Renal cortex interstitium (tissue), 15 donors: ENCODE results near the gene TMEM240. TPM values are rescaled to one million over a fixed set of nuclear protein-coding genes. Genes with fewer than 3 reads are reported as not detected.

Source experiments
- DNase-seq, 11 donors: peaks; one replicate each; pipeline ENCODE4 v3.0.0-alpha.2; 2013; ENCODE audit warnings: low read depth in 9 of 11, low spot score in 4 of 11; ENCODE audit errors: extremely low read depth in 1 of 11
- long read RNA-seq, 16 experiments: transcript quantifications; one replicate each; lab custom pipeline, GENCODE V29; 2026
- polyA plus RNA-seq, 3 donors: library from polyadenylated mRNA; unstranded; fragments of 120-200 nt; gene quantifications; one replicate each; pipeline ENCODE4 v1.2.1, GENCODE V29; 2013; ENCODE audit not compliant: insufficient read length in 3 of 3

TMEM240 gene
- 10 to 100 TPM in 1 of 3 donors, 1 to 10 TPM in 2; 4.0 to 12.1 (median 6.6) TPM for polyA plus RNA-seq
- long read RNA-seq, donor 1, partial matches to known transcripts, result 0 of 2 reads
- long read RNA-seq, donor 1, other reads (novel, unspliced or antisense), result 0 of 2 reads
- long read RNA-seq, donor 2, partial matches to known transcripts, result 0 of 2 reads
- long read RNA-seq, donor 2, other reads (novel, unspliced or antisense), result 0 of 2 reads
- long read RNA-seq, donor 3, partial matches to known transcripts, result 0 of 4 reads
- long read RNA-seq, donor 3, other reads (novel, unspliced or antisense), result 0 of 4 reads
- long read RNA-seq, donor 4, partial matches to known transcripts, result 0 of 5 reads
- long read RNA-seq, donor 4, other reads (novel, unspliced or antisense), result 0 of 5 reads
- long read RNA-seq, donor 5, result 0 reads
- long read RNA-seq, donor 6, partial matches to known transcripts, result 0 of 4 reads
- long read RNA-seq, donor 6, other reads (novel, unspliced or antisense), result 0 of 4 reads
- long read RNA-seq, donor 7, transcript TMEM240-201 (4 exons, 718 nt), result major isoform, 5 of 6 reads
- long read RNA-seq, donor 7, partial matches to known transcripts, result 0 of 6 reads
- long read RNA-seq, donor 7, other reads (novel, unspliced or antisense), result 0 of 6 reads
- long read RNA-seq, donor 8, partial matches to known transcripts, result 0 of 7 reads
- long read RNA-seq, donor 8, other reads (novel, unspliced or antisense), result 0 of 7 reads
- long read RNA-seq, donor 9, partial matches to known transcripts, result 0 of 4 reads
- long read RNA-seq, donor 9, other reads (novel, unspliced or antisense), result 0 of 4 reads
- long read RNA-seq, donor 10, partial matches to known transcripts, result 0 of 2 reads
- long read RNA-seq, donor 10, other reads (novel, unspliced or antisense), result 0 of 2 reads
- long read RNA-seq, donor 11, partial matches to known transcripts, result 0 of 2 reads
- long read RNA-seq, donor 11, other reads (novel, unspliced or antisense), result 0 of 2 reads
- long read RNA-seq, donor 12, partial matches to known transcripts, result 0 of 3 reads
- long read RNA-seq, donor 12, other reads (novel, unspliced or antisense), result 0 of 3 reads
- long read RNA-seq, donor 13, transcript TMEM240-201 (4 exons, 718 nt), result major isoform, 6 of 8 reads
- long read RNA-seq, donor 13, partial matches to known transcripts, result 0 of 8 reads
- long read RNA-seq, donor 13, other reads (novel, unspliced or antisense), result 0 of 8 reads
- long read RNA-seq, donor 14, partial matches to known transcripts, result 0 of 4 reads
- long read RNA-seq, donor 14, other reads (novel, unspliced or antisense), result 0 of 4 reads
- long read RNA-seq, donor 15, result 0 reads
- long read RNA-seq, donor 16, transcript TMEM240-201 (4 exons, 718 nt), result major isoform, 8 of 9 reads
- long read RNA-seq, donor 16, partial matches to known transcripts, result 0 of 9 reads
- long read RNA-seq, donor 16, other reads (novel, unspliced or antisense), result 0 of 9 reads

GRCh38 chr1:1540090-1540817, at the start of gene TMEM240:
TMEM240 (minus strand) TSS chr1:1540624; CDS start chr1:1540346, 278 bp downstream.
- peak; percentile 29 to 76 (median 70) for DNase-seq

GRCh38 chr1:1583347-1584010, 43.1 kb upstream of the TMEM240 start:
- no peak for DNase-seq

GRCh38 chr1:1582585-1583346, 42.3 kb upstream of the TMEM240 start:
- no peak for DNase-seq

GRCh38 chr1:1578371-1578940, 38.0 kb upstream of the TMEM240 start:
- no peak for DNase-seq

- no peak for DNase-seq
Measured at GRCh38 chr1:1577367-1578011, 37.1 kb upstream of the TMEM240 start.

- DNase-seq, result peak; percentile 81 to 92 (median 87)
Measured at GRCh38 chr1:1574721-1575537, 34.5 kb upstream of the TMEM240 start, which contains the start of gene SSU72. SSU72 (minus strand) TSS chr1:1574863; CDS start chr1:1574557, 306 bp downstream.

GRCh38 chr1:1573843-1574720, 33.7 kb upstream of the TMEM240 start:
- DNase-seq, result peak in 8 of 11 donors; percentile 40 to 64 (median 57)

GRCh38 chr1:1569341-1569740, 28.9 kb upstream of the TMEM240 start:
- DNase-seq, result no peak

GRCh38 chr1:1567891-1568291, 27.5 kb upstream of the TMEM240 start:
- no peak for DNase-seq

- DNase-seq, result no peak
Measured at GRCh38 chr1:1567152-1567875, 26.9 kb upstream of the TMEM240 start.

GRCh38 chr1:1565340-1565739, 24.9 kb upstream of the TMEM240 start:
- no peak for DNase-seq

GRCh38 chr1:1564268-1564667, 23.8 kb upstream of the TMEM240 start:
- no peak for DNase-seq

GRCh38 chr1:1563688-1564087, 23.3 kb upstream of the TMEM240 start:
- no peak for DNase-seq
